ENCODE measurements around the gene MAPKAPK2. TPM values are rescaled to one million over a fixed set of nuclear protein-coding genes. Genes with fewer than 3 reads are reported as not detected.

Gene MAPKAPK2
- total RNA-seq, 4 donors from 2014 or later, result 49.6 to 92.4 (median 59.6) TPM

- no peak overlapping the region for H3K4me3 ChIP-seq
Measured at GRCh38 chr1:206695733-206696132, 11.0 kb downstream of the MAPKAPK2 start.

GRCh38 chr1:206696812-206697585, 12.3 kb downstream of the MAPKAPK2 start:
- no peak for DNase-seq
- TF ChIP-seq POLR2A (IDR thresholded peaks at IDR 0.05), result no peak
- TF ChIP-seq CTCF (IDR thresholded peaks at IDR 0.05), result no peak
- H3K4me1 ChIP-seq, result peaks cover 0 to 70% (median 10%) of the 10 kb centered on the region in 4 donors
- H3K4me3 ChIP-seq, result no peak overlapping the region
- no peaks in the 10 kb centered on the region for H3K27me3 ChIP-seq
- H3K9me3 ChIP-seq, result no peaks in the 10 kb centered on the region
- no peak overlapping the region for H3K27ac ChIP-seq
- no peaks in the 10 kb centered on the region for H3K36me3 ChIP-seq

More at GRCh38 chr1:206695733-206696132, 11.0 kb downstream of the MAPKAPK2 start:
- Histone ChIP-seq H3K9me3 (no peaks in the 10 kb centered on the region), H3K27ac (no peak overlapping the region), H3K4me1 (peaks cover 0 to 76% (median 15%) of the 10 kb centered on the region in 4 donors), H3K27me3 (no peaks in the 10 kb centered on the region), H3K36me3 (no peaks in the 10 kb centered on the region)
- DNase-seq, result no peak
- TF ChIP-seq CTCF (IDR thresholded peaks at IDR 0.05) (no peak), POLR2A (IDR thresholded peaks at IDR 0.05) (no peak)

GRCh38 chr1:206698011-206698410, 13.3 kb downstream of the MAPKAPK2 start:
- no peak for TF ChIP-seq POLR2A (IDR thresholded peaks at IDR 0.05)
- TF ChIP-seq CTCF (IDR thresholded peaks at IDR 0.05), result no peak
- peaks cover 0 to 60% (median 8%) of the 10 kb centered on the region in 4 donors for H3K4me1 ChIP-seq
- H3K27me3 ChIP-seq, result no peaks in the 10 kb centered on the region
- H3K36me3 ChIP-seq, result no peaks in the 10 kb centered on the region
- DNase-seq, result no peak
- H3K9me3 ChIP-seq, result no peaks in the 10 kb centered on the region
- H3K27ac ChIP-seq, result no peak overlapping the region
- H3K4me3 ChIP-seq, result no peak overlapping the region

GRCh38 chr1:206699000-206699586, 14.4 kb downstream of the MAPKAPK2 start:
- H3K4me3 ChIP-seq, result no peak overlapping the region
- DNase-seq, result no peak

GRCh38 chr1:206699626-206700025, 14.9 kb downstream of the MAPKAPK2 start:
- H3K36me3 ChIP-seq, result no peaks in the 10 kb centered on the region
- no peak for DNase-seq
- no peaks in the 10 kb centered on the region for H3K27me3 ChIP-seq
- peak overlapping the region; percentile 6 to 67 (median 30) for H3K27ac ChIP-seq
- H3K4me3 ChIP-seq, result no peak overlapping the region
- TF ChIP-seq CTCF (IDR thresholded peaks at IDR 0.05) (no peak), POLR2A (IDR thresholded peaks at IDR 0.05) (no peak)
- H3K9me3 ChIP-seq, result no peaks in the 10 kb centered on the region
- H3K4me1 ChIP-seq, result peaks cover 0 to 56% (median 14%) of the 10 kb centered on the region in 4 donors

More at GRCh38 chr1:206699000-206699586, 14.4 kb downstream of the MAPKAPK2 start:
- Histone ChIP-seq H3K27me3 (no peaks in the 10 kb centered on the region), H3K27ac (peak overlapping the region; percentile 6 to 67 (median 30)), H3K4me1 (peaks cover 0 to 55% (median 11%) of the 10 kb centered on the region in 4 donors), H3K9me3 (no peaks in the 10 kb centered on the region), H3K36me3 (no peaks in the 10 kb centered on the region)
- TF ChIP-seq POLR2A (IDR thresholded peaks at IDR 0.05) (no peak), CTCF (IDR thresholded peaks at IDR 0.05) (no peak)
